ENCODE results near the gene PPP3R1. TPM values are rescaled to one million over a fixed set of nuclear protein-coding genes. Genes with fewer than 3 reads are reported as not detected.
A peak's percentile ranks its signal among the peaks of the same experiment; 100 is the strongest.

PPP3R1 gene
- polyA plus RNA-seq, 3 donors from 2014 or later: 7.1 to 7.4 (median 7.1) TPM

GRCh38 chr2:68236876-68237275 is 15.5 kb downstream of the PPP3R1 start:
- Mint-ChIP-seq H3K27ac (peak overlapping the region in 5 of 6 donors; percentile 27 to 67 (median 43)), H3K4me1 (peaks cover 85 to 98% of the 10 kb centered on the region in 2 donors), H3K9me3 (no peaks in the 10 kb centered on the region)

GRCh38 chr2:68236103-68236734 is 16.1 kb downstream of the PPP3R1 start:
- H3K27me3 Mint-ChIP-seq (ENCODE audit: low read depth in 3 of 3): peaks cover 0 to under 1% (median 0%) of the 10 kb centered on the region in 3 donors
- H3K4me3 Mint-ChIP-seq: peak overlapping the region in 3 of 5 donors; percentile 8 to 54 (median 17)

More at GRCh38 chr2:68236876-68237275, 15.5 kb downstream of the PPP3R1 start:
- Mint-ChIP-seq H3K36me3 (peaks cover 0 to 3% (median 0%) of the 10 kb centered on the region in 3 donors), H3K4me3 (no peak overlapping the region), H3K27me3 (ENCODE audit: low read depth in 3 of 3) (peaks cover 0 to 2% (median 0%) of the 10 kb centered on the region in 3 donors)
- no peak for DNase-seq

GRCh38 chr2:68235090-68235489 is 17.2 kb downstream of the PPP3R1 start:
- Mint-ChIP-seq H3K9me3 (no peaks in the 10 kb centered on the region), H3K27me3 (ENCODE audit: low read depth in 3 of 3) (peaks cover 0 to 2% (median 0%) of the 10 kb centered on the region in 3 donors), H3K4me1 (peaks cover 85 to 99% of the 10 kb centered on the region in 2 donors), H3K27ac (no peak overlapping the region), H3K36me3 (no peaks in the 10 kb centered on the region), H3K4me3 (peak overlapping the region in 2 of 5 donors; percentile 17 to 48)
- no peak for DNase-seq

More at GRCh38 chr2:68236103-68236734, 16.1 kb downstream of the PPP3R1 start:
- H3K9me3 Mint-ChIP-seq: no peaks in the 10 kb centered on the region
- H3K27ac Mint-ChIP-seq: peak overlapping the region; percentile 5 to 67 (median 36)
- H3K4me1 Mint-ChIP-seq: peaks cover 85 to 99% of the 10 kb centered on the region in 2 donors
- peaks cover 0 to 3% (median 0%) of the 10 kb centered on the region in 3 donors for H3K36me3 Mint-ChIP-seq
- DNase-seq: no peak

- H3K27ac Mint-ChIP-seq: peak overlapping the region in 2 of 6 donors; percentile 1 to 51
- H3K27me3 Mint-ChIP-seq (ENCODE audit: low read depth in 3 of 3): peaks cover 0 to 2% (median 0%) of the 10 kb centered on the region in 3 donors
- H3K4me1 Mint-ChIP-seq: peaks cover 84 to 99% of the 10 kb centered on the region in 2 donors
- no peaks in the 10 kb centered on the region for H3K9me3 Mint-ChIP-seq
- no peak for DNase-seq
- peak overlapping the region in 1 of 5 donors; percentile 48 for H3K4me3 Mint-ChIP-seq
- H3K36me3 Mint-ChIP-seq: no peaks in the 10 kb centered on the region
Measured at GRCh38 chr2:68234405-68234804, 17.9 kb downstream of the PPP3R1 start.

- Mint-ChIP-seq H3K9me3 (no peaks in the 10 kb centered on the region), H3K27me3 (ENCODE audit: low read depth in 3 of 3) (peaks cover 0 to 3% (median 2%) of the 10 kb centered on the region in 3 donors), H3K36me3 (no peaks in the 10 kb centered on the region), H3K4me1 (peaks cover 79 to 99% of the 10 kb centered on the region in 2 donors), H3K4me3 (peak overlapping the region in 4 of 5 donors; percentile 24 to 56 (median 40)), H3K27ac (peak overlapping the region; percentile 9 to 78 (median 58))
- DNase-seq: no peak
Measured at GRCh38 chr2:68231061-68231372, 21.3 kb downstream of the PPP3R1 start.

- peaks cover 79 to 99% of the 10 kb centered on the region in 2 donors for H3K4me1 Mint-ChIP-seq
- no peaks in the 10 kb centered on the region for H3K9me3 Mint-ChIP-seq
- H3K36me3 Mint-ChIP-seq: no peaks in the 10 kb centered on the region
Measured at GRCh38 chr2:68230241-68231060, 21.9 kb downstream of the PPP3R1 start.

GRCh38 chr2:68226794-68227193 is 25.5 kb downstream of the PPP3R1 start:
- Mint-ChIP-seq H3K36me3 (no peaks in the 10 kb centered on the region), H3K27ac (no peak overlapping the region), H3K4me3 (no peak overlapping the region)

More at GRCh38 chr2:68230241-68231060, 21.9 kb downstream of the PPP3R1 start:
- DNase-seq: no peak
- Mint-ChIP-seq H3K4me3 (peak overlapping the region in 3 of 5 donors; percentile 24 to 56 (median 36)), H3K27ac (peak overlapping the region; percentile 9 to 78 (median 58)), H3K27me3 (ENCODE audit: low read depth in 3 of 3) (peaks cover 0 to 3% (median 2%) of the 10 kb centered on the region in 3 donors)

GRCh38 chr2:68225119-68225632 is 27.2 kb downstream of the PPP3R1 start:
- no peaks in the 10 kb centered on the region for H3K9me3 Mint-ChIP-seq
- H3K27me3 Mint-ChIP-seq (ENCODE audit: low read depth in 3 of 3): peaks cover 0 to 3% (median 0%) of the 10 kb centered on the region in 3 donors
- H3K36me3 Mint-ChIP-seq: no peaks in the 10 kb centered on the region
- peak overlapping the region in 4 of 5 donors; percentile 31 to 70 (median 48) for H3K4me3 Mint-ChIP-seq
- DNase-seq: peak in 2 of 3 donors; percentile 12 to 21
- H3K27ac Mint-ChIP-seq: peak overlapping the region; percentile 35 to 77 (median 66)
- H3K4me1 Mint-ChIP-seq: peaks cover 87 to 100% of the 10 kb centered on the region in 2 donors

More at GRCh38 chr2:68226794-68227193, 25.5 kb downstream of the PPP3R1 start:
- H3K9me3 Mint-ChIP-seq: no peaks in the 10 kb centered on the region
- DNase-seq: no peak
- peaks cover 0 to 3% (median 2%) of the 10 kb centered on the region in 3 donors for H3K27me3 Mint-ChIP-seq (ENCODE audit: low read depth in 3 of 3)
- H3K4me1 Mint-ChIP-seq: peaks cover 87 to 100% of the 10 kb centered on the region in 2 donors

GRCh38 chr2:68223419-68223818 is 28.9 kb downstream of the PPP3R1 start:
- no peaks in the 10 kb centered on the region for H3K36me3 Mint-ChIP-seq
- peak overlapping the region; percentile 2 to 59 (median 36) for H3K27ac Mint-ChIP-seq
- no peaks in the 10 kb centered on the region for H3K9me3 Mint-ChIP-seq
- H3K4me1 Mint-ChIP-seq: peaks cover 90 to 100% of the 10 kb centered on the region in 2 donors
- H3K4me3 Mint-ChIP-seq: peak overlapping the region in 2 of 5 donors; percentile 21 to 50
- no peak for DNase-seq
- no peaks in the 10 kb centered on the region for H3K27me3 Mint-ChIP-seq (ENCODE audit: low read depth in 3 of 3)

- DNase-seq: no peak
- peaks cover 90 to 100% of the 10 kb centered on the region in 2 donors for H3K4me1 Mint-ChIP-seq
- H3K36me3 Mint-ChIP-seq: no peaks in the 10 kb centered on the region
- H3K9me3 Mint-ChIP-seq: no peaks in the 10 kb centered on the region
- peak overlapping the region; percentile 9 to 83 (median 54) for H3K27ac Mint-ChIP-seq
- H3K27me3 Mint-ChIP-seq (ENCODE audit: low read depth in 3 of 3): no peaks in the 10 kb centered on the region
- peak overlapping the region in 2 of 5 donors; percentile 21 to 22 for H3K4me3 Mint-ChIP-seq
Measured at GRCh38 chr2:68222287-68222686, 30.0 kb downstream of the PPP3R1 start.

- H3K27me3 Mint-ChIP-seq (ENCODE audit: low read depth in 3 of 3): no peaks in the 10 kb centered on the region
- H3K4me3 Mint-ChIP-seq: peak overlapping the region; percentile 4 to 70 (median 32)
- peak overlapping the region in 2 of 6 donors; percentile 24 to 63 for H3K27ac Mint-ChIP-seq
- DNase-seq: no peak
- H3K9me3 Mint-ChIP-seq: no peaks in the 10 kb centered on the region
- H3K4me1 Mint-ChIP-seq: peaks cover 85 to 95% of the 10 kb centered on the region in 2 donors
- H3K36me3 Mint-ChIP-seq: peaks cover 0 to 6% (median 0%) of the 10 kb centered on the region in 3 donors
Measured at GRCh38 chr2:68218343-68218901, 33.9 kb downstream of the PPP3R1 start.

- H3K27me3 Mint-ChIP-seq (ENCODE audit: low read depth in 3 of 3): no peaks in the 10 kb centered on the region
- H3K4me3 Mint-ChIP-seq: peak overlapping the region in 1 of 5 donors; percentile 61
- no peak for DNase-seq
- H3K4me1 Mint-ChIP-seq: peaks cover 84 to 95% of the 10 kb centered on the region in 2 donors
- H3K9me3 Mint-ChIP-seq: no peaks in the 10 kb centered on the region
- peak overlapping the region in 1 of 6 donors; percentile 57 for H3K27ac Mint-ChIP-seq
- peaks cover 0 to 6% (median 0%) of the 10 kb centered on the region in 3 donors for H3K36me3 Mint-ChIP-seq
Measured at GRCh38 chr2:68217729-68218128, 34.6 kb downstream of the PPP3R1 start.
